ENCODE data around the gene ATOH7.

DNA sequence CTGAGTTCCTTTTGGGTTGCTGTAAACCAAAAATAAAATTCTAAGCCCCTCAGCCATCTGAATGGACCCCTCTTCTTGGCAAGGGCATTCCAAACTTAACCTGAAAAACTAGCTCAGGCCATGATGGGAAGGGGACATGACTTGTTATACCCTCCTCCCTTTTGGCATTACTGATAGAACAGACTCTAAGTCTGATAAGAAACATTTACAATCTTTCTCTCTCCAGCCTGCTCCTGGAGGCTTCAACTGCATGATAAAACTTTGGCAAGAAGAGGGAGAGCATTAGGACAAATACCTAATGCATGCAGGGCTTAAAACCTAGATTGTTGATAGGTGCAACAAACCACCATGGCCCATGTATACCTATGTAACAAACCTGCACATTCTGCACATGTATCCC lies 40.9 kb upstream of the ATOH7 start:
- TF ChIP-seq CTCF (conservative IDR thresholded peaks at IDR 0.05; ENCODE audit: low read length) (no peak), EZH2phosphoT487 (IDR thresholded peaks at IDR 0.05; ENCODE audit: borderline replicate concordance, low read depth, low read length) (no peak)
